Measurements from ENCODE around the gene CNRIP1.

GRCh38 chr2:68351997-68352396 is 32.2 kb upstream of the CNRIP1 start:
- no peak for TF ChIP-seq CREB1 (CRISPR knock-in tag; IDR thresholded peaks at IDR 0.05)
- TF ChIP-seq, protein P1, sequence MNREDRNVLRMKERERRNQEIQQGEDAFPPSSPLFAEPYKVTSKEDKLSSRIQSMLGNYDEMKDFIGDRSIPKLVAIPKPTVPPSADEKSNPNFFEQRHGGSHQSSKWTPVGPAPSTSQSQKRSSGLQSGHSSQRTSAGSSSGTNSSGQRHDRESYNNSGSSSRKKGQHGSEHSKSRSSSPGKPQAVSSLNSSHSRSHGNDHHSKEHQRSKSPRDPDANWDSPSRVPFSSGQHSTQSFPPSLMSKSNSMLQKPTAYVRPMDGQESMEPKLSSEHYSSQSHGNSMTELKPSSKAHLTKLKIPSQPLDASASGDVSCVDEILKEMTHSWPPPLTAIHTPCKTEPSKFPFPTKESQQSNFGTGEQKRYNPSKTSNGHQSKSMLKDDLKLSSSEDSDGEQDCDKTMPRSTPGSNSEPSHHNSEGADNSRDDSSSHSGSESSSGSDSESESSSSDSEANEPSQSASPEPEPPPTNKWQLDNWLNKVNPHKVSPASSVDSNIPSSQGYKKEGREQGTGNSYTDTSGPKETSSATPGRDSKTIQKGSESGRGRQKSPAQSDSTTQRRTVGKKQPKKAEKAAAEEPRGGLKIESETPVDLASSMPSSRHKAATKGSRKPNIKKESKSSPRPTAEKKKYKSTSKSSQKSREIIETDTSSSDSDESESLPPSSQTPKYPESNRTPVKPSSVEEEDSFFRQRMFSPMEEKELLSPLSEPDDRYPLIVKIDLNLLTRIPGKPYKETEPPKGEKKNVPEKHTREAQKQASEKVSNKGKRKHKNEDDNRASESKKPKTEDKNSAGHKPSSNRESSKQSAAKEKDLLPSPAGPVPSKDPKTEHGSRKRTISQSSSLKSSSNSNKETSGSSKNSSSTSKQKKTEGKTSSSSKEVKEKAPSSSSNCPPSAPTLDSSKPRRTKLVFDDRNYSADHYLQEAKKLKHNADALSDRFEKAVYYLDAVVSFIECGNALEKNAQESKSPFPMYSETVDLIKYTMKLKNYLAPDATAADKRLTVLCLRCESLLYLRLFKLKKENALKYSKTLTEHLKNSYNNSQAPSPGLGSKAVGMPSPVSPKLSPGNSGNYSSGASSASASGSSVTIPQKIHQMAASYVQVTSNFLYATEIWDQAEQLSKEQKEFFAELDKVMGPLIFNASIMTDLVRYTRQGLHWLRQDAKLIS (CRISPR knock-in tag; IDR thresholded peaks at IDR 0.05; ENCODE audit: borderline replicate concordance) = no peak
- TF ChIP-seq, protein P2, sequence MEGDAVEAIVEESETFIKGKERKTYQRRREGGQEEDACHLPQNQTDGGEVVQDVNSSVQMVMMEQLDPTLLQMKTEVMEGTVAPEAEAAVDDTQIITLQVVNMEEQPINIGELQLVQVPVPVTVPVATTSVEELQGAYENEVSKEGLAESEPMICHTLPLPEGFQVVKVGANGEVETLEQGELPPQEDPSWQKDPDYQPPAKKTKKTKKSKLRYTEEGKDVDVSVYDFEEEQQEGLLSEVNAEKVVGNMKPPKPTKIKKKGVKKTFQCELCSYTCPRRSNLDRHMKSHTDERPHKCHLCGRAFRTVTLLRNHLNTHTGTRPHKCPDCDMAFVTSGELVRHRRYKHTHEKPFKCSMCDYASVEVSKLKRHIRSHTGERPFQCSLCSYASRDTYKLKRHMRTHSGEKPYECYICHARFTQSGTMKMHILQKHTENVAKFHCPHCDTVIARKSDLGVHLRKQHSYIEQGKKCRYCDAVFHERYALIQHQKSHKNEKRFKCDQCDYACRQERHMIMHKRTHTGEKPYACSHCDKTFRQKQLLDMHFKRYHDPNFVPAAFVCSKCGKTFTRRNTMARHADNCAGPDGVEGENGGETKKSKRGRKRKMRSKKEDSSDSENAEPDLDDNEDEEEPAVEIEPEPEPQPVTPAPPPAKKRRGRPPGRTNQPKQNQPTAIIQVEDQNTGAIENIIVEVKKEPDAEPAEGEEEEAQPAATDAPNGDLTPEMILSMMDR (IDR thresholded peaks at IDR 0.05) = no peak
- no peak for TF ChIP-seq ZNF532 (CRISPR knock-in tag; IDR thresholded peaks at IDR 0.05; ENCODE audit: borderline replicate concordance)
